Immature natural killer cell (primary cell): Measurements from ENCODE around the gene ACOX3. TPM values are rescaled to one million over a fixed set of nuclear protein-coding genes. Genes with fewer than 3 reads are reported as not detected.

ENCODE experiments used
- DNase-seq, 3 donors: peaks; one replicate each; pipeline ENCODE4 v3.0.0; 2022; ENCODE audit warnings: mixed read lengths in 1 of 3
- H3K27ac Mint-ChIP-seq, 6 donors: one replicate each; pipeline ENCODE4 v1.8.0; 2020; ENCODE audit warnings: mixed read lengths in 6 of 6, mild to moderate bottlenecking in 5 of 6, inconsistent platforms in 4 of 6, moderate library complexity in 3 of 6
- H3K27me3 Mint-ChIP-seq, 3 donors: one replicate each; pipeline ENCODE4 v1.8.0; 2020 to 2021; ENCODE audit warnings: low read depth in 3 of 3, mild to moderate bottlenecking in 3 of 3, mixed read lengths in 3 of 3, moderate library complexity in 3 of 3, inconsistent platforms in 1 of 3
- H3K36me3 Mint-ChIP-seq, 3 donors: one replicate each; pipeline ENCODE4 v1.8.0; 2020; ENCODE audit warnings: mixed read lengths in 3 of 3, inconsistent platforms in 2 of 3, mild to moderate bottlenecking in 2 of 3
- H3K4me1 Mint-ChIP-seq, 2 donors: one replicate each; pipeline ENCODE4 v1.8.0; 2020; ENCODE audit warnings: inconsistent platforms in 2 of 2, mild to moderate bottlenecking in 2 of 2, mixed read lengths in 2 of 2, moderate library complexity in 1 of 2
- H3K4me3 Mint-ChIP-seq, 5 donors: one replicate each; pipeline ENCODE4 v1.8.0; 2020; ENCODE audit warnings: mild to moderate bottlenecking in 5 of 5, mixed read lengths in 5 of 5, inconsistent platforms in 3 of 5, moderate library complexity in 3 of 5
- H3K9me3 Mint-ChIP-seq, 6 donors: one replicate each; pipeline ENCODE4 v1.8.0; 2020; ENCODE audit warnings: mild to moderate bottlenecking in 6 of 6, mixed read lengths in 6 of 6, inconsistent platforms in 4 of 6, moderate library complexity in 3 of 6
- polyA plus RNA-seq, 3 donors: library from polyadenylated mRNA; unstranded; fragments of 300-500 nt; fragmentation: Illumina TruSeq; gene quantifications; one replicate each; pipeline ENCODE4 v1.2.3, GENCODE V29; 2021

The ACOX3 gene
- polyA plus RNA-seq, 3 donors from 2014 or later = 11.3 to 15.9 (median 15.8) TPM

GRCh38 chr4:8403173-8403753 lies 37.3 kb downstream of the ACOX3 start:
- Mint-ChIP-seq H3K27me3 (peaks cover 0 to 7% (median 0%) of the 10 kb centered on the region in 3 donors), H3K36me3 (peaks cover 7 to 20% (median 7%) of the 10 kb centered on the region in 3 donors), H3K4me3 (no peak overlapping the region), H3K27ac (no peak overlapping the region), H3K4me1 (peaks cover 0 to 2% of the 10 kb centered on the region in 2 donors), H3K9me3 (no peaks in the 10 kb centered on the region)
- DNase-seq = peak; percentile 28 to 36 (median 34)

GRCh38 chr4:8402640-8403039 lies 37.9 kb downstream of the ACOX3 start:
- Mint-ChIP-seq H3K4me3 (no peak overlapping the region), H3K9me3 (no peaks in the 10 kb centered on the region), H3K36me3 (peaks cover 9 to 22% (median 9%) of the 10 kb centered on the region in 3 donors), H3K27ac (no peak overlapping the region), H3K4me1 (peaks cover 0 to 1% of the 10 kb centered on the region in 2 donors), H3K27me3 (peaks cover 0 to 7% (median 0%) of the 10 kb centered on the region in 3 donors)
- no peak for DNase-seq

GRCh38 chr4:8402181-8402597 lies 38.3 kb downstream of the ACOX3 start:
- Mint-ChIP-seq H3K27me3 (peaks cover 0 to 3% (median 0%) of the 10 kb centered on the region in 3 donors), H3K4me3 (no peak overlapping the region), H3K36me3 (peaks cover 9 to 22% (median 9%) of the 10 kb centered on the region in 3 donors), H3K9me3 (no peaks in the 10 kb centered on the region), H3K27ac (no peak overlapping the region), H3K4me1 (peaks cover 0 to 1% of the 10 kb centered on the region in 2 donors)
- no peak for DNase-seq

- Mint-ChIP-seq H3K4me3 (no peak overlapping the region), H3K27me3 (peaks cover 0 to 3% (median 0%) of the 10 kb centered on the region in 3 donors), H3K4me1 (peaks cover 0 to 1% of the 10 kb centered on the region in 2 donors), H3K27ac (no peak overlapping the region), H3K36me3 (peaks cover 11 to 22% (median 11%) of the 10 kb centered on the region in 3 donors), H3K9me3 (no peaks in the 10 kb centered on the region)
- DNase-seq = no peak
Observed at GRCh38 chr4:8401665-8402064, 38.9 kb downstream of the ACOX3 start.

GRCh38 chr4:8400632-8401325 lies 39.7 kb downstream of the ACOX3 start:
- no peak for DNase-seq
- H3K27me3 Mint-ChIP-seq = peaks cover 0 to 3% (median 0%) of the 10 kb centered on the region in 3 donors
- H3K4me1 Mint-ChIP-seq = peaks cover 0 to 1% of the 10 kb centered on the region in 2 donors
- H3K36me3 Mint-ChIP-seq = peaks cover 13 to 22% (median 16%) of the 10 kb centered on the region in 3 donors
- H3K4me3 Mint-ChIP-seq = no peak overlapping the region
- no peak overlapping the region for H3K27ac Mint-ChIP-seq
- no peaks in the 10 kb centered on the region for H3K9me3 Mint-ChIP-seq

GRCh38 chr4:8399298-8399697 lies 41.2 kb downstream of the ACOX3 start:
- Mint-ChIP-seq H3K36me3 (peaks cover 13 to 17% (median 15%) of the 10 kb centered on the region in 3 donors), H3K27me3 (no peaks in the 10 kb centered on the region), H3K4me1 (peaks cover 0 to 1% of the 10 kb centered on the region in 2 donors), H3K9me3 (no peaks in the 10 kb centered on the region), H3K27ac (no peak overlapping the region), H3K4me3 (no peak overlapping the region)
- no peak for DNase-seq

GRCh38 chr4:8398347-8398746 lies 42.2 kb downstream of the ACOX3 start:
- Mint-ChIP-seq H3K27ac (no peak overlapping the region), H3K27me3 (no peaks in the 10 kb centered on the region), H3K4me1 (peaks cover 0 to 1% of the 10 kb centered on the region in 2 donors), H3K9me3 (no peaks in the 10 kb centered on the region), H3K36me3 (peaks cover 17 to 22% (median 22%) of the 10 kb centered on the region in 3 donors), H3K4me3 (no peak overlapping the region)
- no peak for DNase-seq

GRCh38 chr4:8396762-8397406 lies 43.6 kb downstream of the ACOX3 start:
- peaks cover 20 to 30% (median 22%) of the 10 kb centered on the region in 3 donors for H3K36me3 Mint-ChIP-seq
- no peaks in the 10 kb centered on the region for H3K27me3 Mint-ChIP-seq
- H3K9me3 Mint-ChIP-seq = no peaks in the 10 kb centered on the region
- no peak overlapping the region for H3K4me3 Mint-ChIP-seq
- peaks cover 0 to 1% of the 10 kb centered on the region in 2 donors for H3K4me1 Mint-ChIP-seq
- H3K27ac Mint-ChIP-seq = no peak overlapping the region
- no peak for DNase-seq

GRCh38 chr4:8395504-8396296 lies 44.8 kb downstream of the ACOX3 start:
- Mint-ChIP-seq H3K4me3 (no peak overlapping the region), H3K9me3 (no peaks in the 10 kb centered on the region), H3K27ac (no peak overlapping the region), H3K4me1 (peaks cover 0 to 1% of the 10 kb centered on the region in 2 donors), H3K36me3 (peaks cover 20 to 37% (median 26%) of the 10 kb centered on the region in 3 donors), H3K27me3 (no peaks in the 10 kb centered on the region)
- no peak for DNase-seq

- Mint-ChIP-seq H3K36me3 (peaks cover 20 to 40% (median 26%) of the 10 kb centered on the region in 3 donors), H3K9me3 (no peaks in the 10 kb centered on the region), H3K27me3 (no peaks in the 10 kb centered on the region), H3K4me1 (no peaks in the 10 kb centered on the region), H3K4me3 (no peak overlapping the region), H3K27ac (no peak overlapping the region)
- no peak for DNase-seq
Observed at GRCh38 chr4:8394806-8395205, 45.7 kb downstream of the ACOX3 start.

- no peak overlapping the region for H3K27ac Mint-ChIP-seq
- peaks cover 20 to 35% (median 26%) of the 10 kb centered on the region in 3 donors for H3K36me3 Mint-ChIP-seq
- H3K4me1 Mint-ChIP-seq = no peaks in the 10 kb centered on the region
- no peak for DNase-seq
- H3K27me3 Mint-ChIP-seq = no peaks in the 10 kb centered on the region
- H3K9me3 Mint-ChIP-seq = no peaks in the 10 kb centered on the region
- H3K4me3 Mint-ChIP-seq = no peak overlapping the region
Observed at GRCh38 chr4:8394061-8394519, 46.4 kb downstream of the ACOX3 start.

GRCh38 chr4:8393593-8394038 lies 46.9 kb downstream of the ACOX3 start:
- DNase-seq = no peak
- no peaks in the 10 kb centered on the region for H3K27me3 Mint-ChIP-seq
- H3K4me1 Mint-ChIP-seq = no peaks in the 10 kb centered on the region
- no peak overlapping the region for H3K4me3 Mint-ChIP-seq
- no peaks in the 10 kb centered on the region for H3K9me3 Mint-ChIP-seq
- H3K36me3 Mint-ChIP-seq = peaks cover 20 to 30% (median 23%) of the 10 kb centered on the region in 3 donors
- no peak overlapping the region for H3K27ac Mint-ChIP-seq

GRCh38 chr4:8392591-8393190 lies 47.8 kb downstream of the ACOX3 start:
- Mint-ChIP-seq H3K36me3 (peaks cover 15 to 25% (median 16%) of the 10 kb centered on the region in 3 donors), H3K4me1 (no peaks in the 10 kb centered on the region), H3K27me3 (peaks cover 0 to 4% (median 0%) of the 10 kb centered on the region in 3 donors), H3K9me3 (no peaks in the 10 kb centered on the region), H3K4me3 (no peak overlapping the region), H3K27ac (no peak overlapping the region)
- DNase-seq = no peak
